IMR-90 (cell line): ENCODE measurements around the gene GABRR1.

Source experiments
- CHD1 ChIP-seq: IDR thresholded peaks from 2 replicates; pipeline ENCODE4 v1.6.1; 2012; ENCODE audit warnings: low read depth, low read length, improper control_type of control experiment
- CTCF ChIP-seq: conservative IDR thresholded peaks from 2 replicates; pipeline ENCODE4 v1.5.1; 2012; ENCODE audit warnings: mild to moderate bottlenecking, low read depth, low read length, improper control_type of control experiment
- ELK1 ChIP-seq: fragments of 150-350 bp; IDR thresholded peaks from 2 replicates; pipeline ENCODE4 v1.6.1; 2016; ENCODE audit warnings: low read depth, mild to moderate bottlenecking, low read length, moderate library complexity, borderline replicate concordance
- MAFK ChIP-seq: IDR thresholded peaks from 2 replicates; pipeline ENCODE4 v1.6.1; 2012; ENCODE audit warnings: low read depth, low read length, improper control_type of control experiment
- MAZ ChIP-seq: IDR thresholded peaks from 2 replicates; pipeline ENCODE4 v1.6.1; 2012; ENCODE audit warnings: low read depth, mild to moderate bottlenecking, low read length, improper control_type of control experiment, moderate library complexity, borderline replicate concordance
- NFE2L2 ChIP-seq: fragments of 150-350 bp; IDR thresholded peaks from 2 replicates; pipeline ENCODE4 v1.6.1; 2016; ENCODE audit warnings: low read depth, mild to moderate bottlenecking, low read length
- POLR2A ChIP-seq: IDR thresholded peaks from 2 replicates; pipeline ENCODE4 v1.6.1; 2012; ENCODE audit warnings: mild to moderate bottlenecking, low read depth, low read length
- RAD21 ChIP-seq: IDR thresholded peaks from 2 replicates; pipeline ENCODE4 v1.6.1; 2012; ENCODE audit warnings: low read length, improper control_type of control experiment
- RCOR1 ChIP-seq: IDR thresholded peaks from 2 replicates; pipeline ENCODE4 v1.6.1; 2012; ENCODE audit warnings: mild to moderate bottlenecking, low read length, improper control_type of control experiment; ENCODE audit not compliant: insufficient replicate concordance
- RFX5 ChIP-seq: IDR thresholded peaks from 2 replicates; pipeline ENCODE4 v1.8.0; 2012; ENCODE audit warnings: low read depth, mild to moderate bottlenecking, low read length, moderate library complexity
- SMC3 ChIP-seq: fragments of 150-350 bp; IDR thresholded peaks from 2 replicates; pipeline ENCODE4 v1.6.1; 2016; ENCODE audit warnings: low read depth, mild to moderate bottlenecking, antibody characterized with exemption, low read length, moderate library complexity
- TF ChIP-seq, protein P1 (sequence below): fragments of 150-350 bp; IDR thresholded peaks from 2 replicates; pipeline ENCODE4 v1.6.1; 2017; ENCODE audit warnings: mild to moderate bottlenecking, antibody characterized with exemption, low read length, low read depth

DNA sequence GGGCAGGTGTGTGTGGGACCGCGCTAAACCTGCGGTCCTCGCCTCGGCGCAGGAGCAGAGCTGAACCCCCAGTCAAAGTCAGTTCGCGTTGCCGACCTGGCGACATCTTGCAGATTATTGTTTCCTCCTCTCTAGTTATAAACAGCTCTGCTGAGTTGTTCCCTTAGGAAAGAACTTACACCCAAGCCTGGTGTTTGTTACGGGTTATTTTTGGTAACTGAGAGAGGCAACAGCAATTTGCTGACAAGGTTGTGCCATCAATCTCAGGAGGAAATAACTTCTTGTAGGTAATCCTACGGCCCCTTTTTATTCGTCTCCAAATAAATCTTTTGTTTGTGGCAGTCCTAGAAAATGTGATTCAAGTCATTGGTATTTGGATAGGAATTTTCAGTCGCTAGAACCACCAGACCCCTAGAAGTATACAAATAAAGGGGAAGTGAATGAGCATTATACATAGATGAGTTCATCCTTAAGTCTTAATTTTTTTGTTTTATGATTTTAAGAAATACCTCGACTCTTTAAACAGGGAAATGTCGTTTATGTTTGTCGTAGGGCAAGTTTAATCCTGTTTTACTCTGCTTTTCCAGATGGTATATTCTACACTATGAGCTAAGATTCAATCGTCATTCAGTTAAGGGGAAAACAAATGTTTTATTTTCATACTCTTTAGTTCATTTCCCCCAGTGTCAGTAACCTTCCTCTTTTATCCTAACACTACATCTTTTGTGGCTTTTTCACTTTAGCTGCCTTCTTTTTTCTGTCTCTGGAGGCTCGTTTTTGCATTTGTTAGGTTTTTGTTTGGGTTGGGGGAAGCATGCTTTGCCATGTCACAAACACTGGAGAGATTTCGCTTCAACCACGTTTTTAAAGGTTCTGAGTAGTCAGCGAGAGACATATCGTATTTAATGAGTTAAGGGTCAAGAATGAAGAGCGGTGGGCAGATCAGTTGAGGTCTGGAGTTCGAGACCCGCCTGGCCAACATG lies 70.1 kb downstream of the GABRR1 start:
- no peak for TF ChIP-seq CTCF
- no peak for TF ChIP-seq POLR2A
- TF ChIP-seq RFX5: no peak
- no peak for TF ChIP-seq MAZ
- TF ChIP-seq RAD21: no peak
- TF ChIP-seq, protein P1, sequence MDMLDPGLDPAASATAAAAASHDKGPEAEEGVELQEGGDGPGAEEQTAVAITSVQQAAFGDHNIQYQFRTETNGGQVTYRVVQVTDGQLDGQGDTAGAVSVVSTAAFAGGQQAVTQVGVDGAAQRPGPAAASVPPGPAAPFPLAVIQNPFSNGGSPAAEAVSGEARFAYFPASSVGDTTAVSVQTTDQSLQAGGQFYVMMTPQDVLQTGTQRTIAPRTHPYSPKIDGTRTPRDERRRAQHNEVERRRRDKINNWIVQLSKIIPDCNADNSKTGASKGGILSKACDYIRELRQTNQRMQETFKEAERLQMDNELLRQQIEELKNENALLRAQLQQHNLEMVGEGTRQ: no peak
- TF ChIP-seq CHD1: no peak
- TF ChIP-seq ELK1: no peak
- TF ChIP-seq RCOR1: no peak
- no peak for TF ChIP-seq SMC3
- no peak for TF ChIP-seq NFE2L2
- TF ChIP-seq MAFK: no peak
